GM12891 (cell line): Measurements from ENCODE around the gene HSPA13.
"Not testable (repeated sequence)": the region's sequence is repeated elsewhere in the genome, so short reads cannot be mapped to it uniquely, and the experiment has no call there.

ENCODE experiments used
- POLR2A ChIP-seq: IDR thresholded peaks from 2 replicates; pipeline ENCODE4 v1.6.1; 2011; ENCODE audit warnings: low read depth, low read length, control low read depth
- POLR2AphosphoS5 ChIP-seq: IDR thresholded peaks from 2 replicates; pipeline ENCODE4 v1.6.1; 2011; ENCODE audit warnings: low read depth, low read length, control low read depth
- TAF1 ChIP-seq: IDR thresholded peaks from 2 replicates; pipeline ENCODE4 v1.6.1; 2011; ENCODE audit warnings: low read depth, low read length, control low read depth

- TF ChIP-seq POLR2A, POLR2AphosphoS5, TAF1: not testable (repeated sequence)
Measured at GRCh38 chr21:14327346-14327745, 55.6 kb downstream of the HSPA13 start.
